Testis (tissue), 2 donors: ENCODE data around the gene SLC1A3.

Experiments
- POLR2A ChIP-seq: fragments of 450-650 bp; IDR thresholded peaks from one replicate; pipeline ENCODE4 v1.6.1; 2017; ENCODE audit warnings: antibody characterized with exemption, mild to moderate bottlenecking, moderate library complexity
- TF ChIP-seq, protein P1 (sequence below), 3 experiments: fragments of 450-650 bp in 2 of 3; fragments of 200-600 bp in 1 of 3; sonication (generic) in 1 of 3; IDR thresholded peaks; one replicate each; pipeline ENCODE4 v1.5.1; 2016 to 2019; ENCODE audit warnings: antibody characterized with exemption in 3 of 3, mild to moderate bottlenecking in 2 of 3, moderate library complexity in 1 of 3

DNA sequence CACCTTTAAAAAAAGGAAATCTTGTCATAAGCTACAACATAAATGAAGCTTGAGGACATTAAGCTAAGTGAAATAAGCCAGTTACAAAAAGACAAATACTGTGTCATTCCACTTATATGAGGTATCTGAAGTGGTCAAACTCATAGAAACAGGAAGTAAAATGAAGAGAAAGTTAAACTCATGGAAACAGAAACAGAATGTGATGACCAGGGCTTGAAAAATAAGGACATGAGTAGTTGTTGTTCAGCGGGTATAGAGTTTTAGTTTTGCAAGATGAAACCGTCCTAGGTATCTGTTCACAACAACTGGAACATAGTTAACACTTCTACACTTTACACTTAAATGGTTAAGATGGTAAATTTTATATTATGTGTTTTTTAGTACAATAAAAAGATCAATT is 47.8 kb upstream of the SLC1A3 start:
- TF ChIP-seq, protein P1, sequence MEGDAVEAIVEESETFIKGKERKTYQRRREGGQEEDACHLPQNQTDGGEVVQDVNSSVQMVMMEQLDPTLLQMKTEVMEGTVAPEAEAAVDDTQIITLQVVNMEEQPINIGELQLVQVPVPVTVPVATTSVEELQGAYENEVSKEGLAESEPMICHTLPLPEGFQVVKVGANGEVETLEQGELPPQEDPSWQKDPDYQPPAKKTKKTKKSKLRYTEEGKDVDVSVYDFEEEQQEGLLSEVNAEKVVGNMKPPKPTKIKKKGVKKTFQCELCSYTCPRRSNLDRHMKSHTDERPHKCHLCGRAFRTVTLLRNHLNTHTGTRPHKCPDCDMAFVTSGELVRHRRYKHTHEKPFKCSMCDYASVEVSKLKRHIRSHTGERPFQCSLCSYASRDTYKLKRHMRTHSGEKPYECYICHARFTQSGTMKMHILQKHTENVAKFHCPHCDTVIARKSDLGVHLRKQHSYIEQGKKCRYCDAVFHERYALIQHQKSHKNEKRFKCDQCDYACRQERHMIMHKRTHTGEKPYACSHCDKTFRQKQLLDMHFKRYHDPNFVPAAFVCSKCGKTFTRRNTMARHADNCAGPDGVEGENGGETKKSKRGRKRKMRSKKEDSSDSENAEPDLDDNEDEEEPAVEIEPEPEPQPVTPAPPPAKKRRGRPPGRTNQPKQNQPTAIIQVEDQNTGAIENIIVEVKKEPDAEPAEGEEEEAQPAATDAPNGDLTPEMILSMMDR (IDR thresholded peaks at IDR 0.05) = no peak
- no peak for TF ChIP-seq POLR2A
